IMR-90 (cell line): ENCODE results near the gene ATP13A2.

Experiments used
- CEBPB ChIP-seq: IDR thresholded peaks from 2 replicates; pipeline ENCODE4 v1.6.1; 2012; ENCODE audit warnings: low read depth, low read length, improper control_type of control experiment
- CHD1 ChIP-seq: IDR thresholded peaks from 2 replicates; pipeline ENCODE4 v1.6.1; 2012; ENCODE audit warnings: low read depth, low read length, improper control_type of control experiment
- CTCF ChIP-seq: conservative IDR thresholded peaks from 2 replicates; pipeline ENCODE4 v1.5.1; 2012; ENCODE audit warnings: mild to moderate bottlenecking, low read depth, low read length, improper control_type of control experiment
- FOS ChIP-seq: fragments of 150-350 bp; IDR thresholded peaks from 2 replicates; pipeline ENCODE4 v1.6.1; 2016; ENCODE audit warnings: low read depth, low read length
- MAZ ChIP-seq: IDR thresholded peaks from 2 replicates; pipeline ENCODE4 v1.6.1; 2012; ENCODE audit warnings: low read depth, mild to moderate bottlenecking, low read length, improper control_type of control experiment, moderate library complexity, borderline replicate concordance
- POLR2A ChIP-seq: IDR thresholded peaks from 2 replicates; pipeline ENCODE4 v1.6.1; 2012; ENCODE audit warnings: mild to moderate bottlenecking, low read depth, low read length
- RAD21 ChIP-seq: IDR thresholded peaks from 2 replicates; pipeline ENCODE4 v1.6.1; 2012; ENCODE audit warnings: low read length, improper control_type of control experiment

GRCh38 chr1:17005365-17005740, 6.4 kb downstream of the ATP13A2 start:
- no peak for TF ChIP-seq RAD21
- TF ChIP-seq CTCF, result no peak
- TF ChIP-seq CEBPB, result no peak
- TF ChIP-seq POLR2A, result no peak
- TF ChIP-seq MAZ, result no peak
- no peak for TF ChIP-seq CHD1
- no peak for TF ChIP-seq FOS
